ENCODE data around the gene CPA2. TPM values are rescaled to one million over a fixed set of nuclear protein-coding genes. Genes with fewer than 3 reads are reported as not detected.

CPA2 gene
- total and polyA plus RNA-seq, 5 donors: 0.05 to 0.67 TPM; not detected in 3

- intact Hi-C loops (cut with DNase I): no loop called here
- Histone ChIP-seq H3K27me3 (ENCODE audit: control insufficient read depth, insufficient read depth) (no peaks in the 10 kb centered on the region), H3K9me3 (ENCODE audit: control insufficient read depth, low read length) (no peaks in the 10 kb centered on the region), H3K4me1 (ENCODE audit: control insufficient read depth, insufficient read depth, low read length) (no peaks in the 10 kb centered on the region), H3K27ac (ENCODE audit: low read length) (no peak overlapping the region), H3K4me3 (ENCODE audit: low read length) (no peak overlapping the region)
- ATAC-seq (no peak), DNase-seq (no peak)
- 83% methylated on average over 5 of the region's 5 CpGs for WGBS
These were observed 32.1 kb downstream of the CPA2 start for GRCh38 chr7:130298544-130299326.

- WGBS: 88% methylated on average over 7 of the region's 7 CpGs
- Histone ChIP-seq H3K27me3 (ENCODE audit: control insufficient read depth, insufficient read depth) (no peaks in the 10 kb centered on the region), H3K9me3 (ENCODE audit: control insufficient read depth, low read length) (no peaks in the 10 kb centered on the region), H3K27ac (ENCODE audit: low read length) (no peak overlapping the region), H3K4me1 (ENCODE audit: control insufficient read depth, insufficient read depth, low read length) (no peaks in the 10 kb centered on the region), H3K4me3 (ENCODE audit: low read length) (no peak overlapping the region)
- ATAC-seq (no peak), DNase-seq (no peak)
- intact Hi-C loops (cut with DNase I): no loop called here
These were observed 33.2 kb downstream of the CPA2 start for GRCh38 chr7:130299866-130300265.

- no peaks in the 10 kb centered on the region for H3K9me3 ChIP-seq (ENCODE audit: control insufficient read depth, low read length)
- intact Hi-C loops (cut with DNase I): no loop called here
- DNase-seq (no peak), ATAC-seq (no peak)
- no peaks in the 10 kb centered on the region for H3K27me3 ChIP-seq (ENCODE audit: control insufficient read depth, insufficient read depth)
- H3K27ac ChIP-seq (ENCODE audit: low read length): no peak overlapping the region
- 78% methylated on average over 8 of the region's 8 CpGs for WGBS
- no peaks in the 10 kb centered on the region for H3K4me1 ChIP-seq (ENCODE audit: control insufficient read depth, insufficient read depth, low read length)
- no peak overlapping the region for H3K4me3 ChIP-seq (ENCODE audit: low read length)
These were observed 34.9 kb downstream of the CPA2 start for GRCh38 chr7:130301501-130302020.

- H3K27ac ChIP-seq (ENCODE audit: low read length): no peak overlapping the region
- intact Hi-C loops (cut with DNase I): no loop called here
These were observed 36.0 kb downstream of the CPA2 start for GRCh38 chr7:130302649-130303048.

GRCh38 chr7:130303127-130303526 is 36.5 kb downstream of the CPA2 start:
- no peaks in the 10 kb centered on the region for H3K9me3 ChIP-seq (ENCODE audit: control insufficient read depth, low read length)
- 53% methylated on average over 2 of the region's 2 CpGs for WGBS
- ATAC-seq (no peak), DNase-seq (no peak)
- intact Hi-C loops (cut with DNase I): no loop called here
- H3K4me1 ChIP-seq (ENCODE audit: control insufficient read depth, insufficient read depth, low read length): no peaks in the 10 kb centered on the region
- H3K4me3 ChIP-seq (ENCODE audit: low read length): no peak overlapping the region
- H3K27me3 ChIP-seq (ENCODE audit: control insufficient read depth, insufficient read depth): no peaks in the 10 kb centered on the region
- no peak overlapping the region for H3K27ac ChIP-seq (ENCODE audit: low read length)

More at GRCh38 chr7:130302649-130303048, 36.0 kb downstream of the CPA2 start:
- Histone ChIP-seq H3K4me1 (ENCODE audit: control insufficient read depth, insufficient read depth, low read length) (no peaks in the 10 kb centered on the region), H3K9me3 (ENCODE audit: control insufficient read depth, low read length) (no peaks in the 10 kb centered on the region), H3K4me3 (ENCODE audit: low read length) (no peak overlapping the region), H3K27me3 (ENCODE audit: control insufficient read depth, insufficient read depth) (no peaks in the 10 kb centered on the region)
- DNase-seq (no peak), ATAC-seq (no peak)

GRCh38 chr7:130303551-130303950 is 36.9 kb downstream of the CPA2 start:
- H3K27me3 ChIP-seq (ENCODE audit: control insufficient read depth, insufficient read depth): no peaks in the 10 kb centered on the region
- no peak overlapping the region for H3K4me3 ChIP-seq (ENCODE audit: low read length)
- no peaks in the 10 kb centered on the region for H3K4me1 ChIP-seq (ENCODE audit: control insufficient read depth, insufficient read depth, low read length)
- DNase-seq (no peak), ATAC-seq (no peak)
- H3K9me3 ChIP-seq (ENCODE audit: control insufficient read depth, low read length): no peaks in the 10 kb centered on the region
- no peak overlapping the region for H3K27ac ChIP-seq (ENCODE audit: low read length)
- intact Hi-C loops (cut with DNase I): no loop called here
- 74% methylated on average over 5 of the region's 5 CpGs for WGBS

GRCh38 chr7:130303982-130304381 is 37.3 kb downstream of the CPA2 start:
- ATAC-seq: no peak
- 80% methylated on average over 5 of the region's 5 CpGs for WGBS

GRCh38 chr7:130304878-130305277 is 38.2 kb downstream of the CPA2 start:
- Histone ChIP-seq H3K27me3 (ENCODE audit: control insufficient read depth, insufficient read depth) (no peaks in the 10 kb centered on the region), H3K4me3 (ENCODE audit: low read length) (no peak overlapping the region), H3K27ac (ENCODE audit: low read length) (no peak overlapping the region), H3K4me1 (ENCODE audit: control insufficient read depth, insufficient read depth, low read length) (no peaks in the 10 kb centered on the region), H3K9me3 (ENCODE audit: control insufficient read depth, low read length) (no peaks in the 10 kb centered on the region)
- intact Hi-C loops (cut with DNase I): no loop called here
- no peak for DNase-seq
- 90% methylated on average over 3 of the region's 3 CpGs for WGBS
- ATAC-seq: no peak

More at GRCh38 chr7:130303982-130304381, 37.3 kb downstream of the CPA2 start:
- H3K4me1 ChIP-seq (ENCODE audit: control insufficient read depth, insufficient read depth, low read length): no peaks in the 10 kb centered on the region
- no peak overlapping the region for H3K27ac ChIP-seq (ENCODE audit: low read length)
- intact Hi-C loops (cut with DNase I): no loop called here
- DNase-seq: no peak
- no peaks in the 10 kb centered on the region for H3K27me3 ChIP-seq (ENCODE audit: control insufficient read depth, insufficient read depth)
- H3K9me3 ChIP-seq (ENCODE audit: control insufficient read depth, low read length): no peaks in the 10 kb centered on the region
- H3K4me3 ChIP-seq (ENCODE audit: low read length): no peak overlapping the region

- intact Hi-C loops (cut with DNase I): no loop called here
- no peak for ATAC-seq
- 82% methylated on average over 21 of the region's 21 CpGs for WGBS
These were observed 38.9 kb downstream of the CPA2 start for GRCh38 chr7:130305433-130306042.

GRCh38 chr7:130309986-130310385 is 43.3 kb downstream of the CPA2 start:
- no peak for ATAC-seq
- intact Hi-C loops (cut with DNase I): no loop called here
- Histone ChIP-seq H3K4me1 (ENCODE audit: control insufficient read depth, insufficient read depth, low read length) (no peaks in the 10 kb centered on the region), H3K27ac (ENCODE audit: low read length) (no peak overlapping the region), H3K9me3 (ENCODE audit: control insufficient read depth, low read length) (no peaks in the 10 kb centered on the region), H3K4me3 (ENCODE audit: low read length) (no peak overlapping the region), H3K27me3 (ENCODE audit: control insufficient read depth, insufficient read depth) (no peaks in the 10 kb centered on the region)
- 81% methylated on average over 6 of the region's 6 CpGs for WGBS
- DNase-seq: no peak

More at GRCh38 chr7:130305433-130306042, 38.9 kb downstream of the CPA2 start:
- DNase-seq: no peak
- Histone ChIP-seq H3K27ac (ENCODE audit: low read length) (no peak overlapping the region), H3K27me3 (ENCODE audit: control insufficient read depth, insufficient read depth) (no peaks in the 10 kb centered on the region), H3K9me3 (ENCODE audit: control insufficient read depth, low read length) (no peaks in the 10 kb centered on the region), H3K4me3 (ENCODE audit: low read length) (no peak overlapping the region), H3K4me1 (ENCODE audit: control insufficient read depth, insufficient read depth, low read length) (no peaks in the 10 kb centered on the region)

- Histone ChIP-seq H3K9me3 (ENCODE audit: control insufficient read depth, low read length) (no peaks in the 10 kb centered on the region), H3K27ac (ENCODE audit: low read length) (no peak overlapping the region), H3K27me3 (ENCODE audit: control insufficient read depth, insufficient read depth) (no peaks in the 10 kb centered on the region), H3K4me3 (ENCODE audit: low read length) (no peak overlapping the region), H3K4me1 (ENCODE audit: control insufficient read depth, insufficient read depth, low read length) (no peaks in the 10 kb centered on the region)
- 70% methylated on average over 6 of the region's 6 CpGs for WGBS
- ATAC-seq (no peak), DNase-seq (no peak)
- intact Hi-C loops (cut with DNase I): no loop called here
These were observed 47.6 kb downstream of the CPA2 start for GRCh38 chr7:130314305-130314704.
